CD4-positive, alpha-beta T cell treated with Interleukin-15 for 1 hour (primary cell): Measurements from ENCODE around the gene DNPH1.

Experiments
- DNase-seq: peaks from one replicate; pipeline ENCODE4 v3.0.0-alpha.2; 2020

DNPH1 gene

GRCh38 chr6:43263314-43264178 lies 34.3 kb upstream of the DNPH1 start:
- DNase-seq: peak; percentile 80

DNA sequence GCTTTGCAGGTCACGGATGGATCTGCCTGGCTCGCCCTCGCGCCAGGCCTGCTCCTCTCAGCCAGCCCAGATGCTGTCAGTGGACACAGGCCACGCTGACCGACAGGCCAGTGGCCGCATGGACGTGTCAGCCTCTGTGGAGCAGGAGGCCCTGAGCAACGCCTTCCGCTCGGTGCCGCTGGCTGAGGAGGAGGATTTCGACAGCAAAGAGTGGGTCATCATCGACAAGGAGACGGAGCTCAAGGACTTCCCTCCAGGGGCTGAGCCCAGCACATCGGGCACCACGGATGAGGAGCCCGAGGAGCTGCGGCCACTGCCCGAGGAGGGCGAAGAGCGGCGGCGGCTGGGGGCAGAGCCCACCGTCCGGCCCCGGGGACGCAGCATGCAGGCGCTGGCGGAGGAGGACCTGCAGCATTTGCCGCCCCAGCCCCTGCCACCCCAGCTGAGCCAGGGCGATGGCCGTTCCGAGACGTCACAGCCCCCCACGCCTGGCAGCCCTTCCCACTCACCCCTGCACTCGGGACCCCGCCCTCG lies 33.6 kb upstream of the DNPH1 start:
- DNase-seq: no peak

DNA sequence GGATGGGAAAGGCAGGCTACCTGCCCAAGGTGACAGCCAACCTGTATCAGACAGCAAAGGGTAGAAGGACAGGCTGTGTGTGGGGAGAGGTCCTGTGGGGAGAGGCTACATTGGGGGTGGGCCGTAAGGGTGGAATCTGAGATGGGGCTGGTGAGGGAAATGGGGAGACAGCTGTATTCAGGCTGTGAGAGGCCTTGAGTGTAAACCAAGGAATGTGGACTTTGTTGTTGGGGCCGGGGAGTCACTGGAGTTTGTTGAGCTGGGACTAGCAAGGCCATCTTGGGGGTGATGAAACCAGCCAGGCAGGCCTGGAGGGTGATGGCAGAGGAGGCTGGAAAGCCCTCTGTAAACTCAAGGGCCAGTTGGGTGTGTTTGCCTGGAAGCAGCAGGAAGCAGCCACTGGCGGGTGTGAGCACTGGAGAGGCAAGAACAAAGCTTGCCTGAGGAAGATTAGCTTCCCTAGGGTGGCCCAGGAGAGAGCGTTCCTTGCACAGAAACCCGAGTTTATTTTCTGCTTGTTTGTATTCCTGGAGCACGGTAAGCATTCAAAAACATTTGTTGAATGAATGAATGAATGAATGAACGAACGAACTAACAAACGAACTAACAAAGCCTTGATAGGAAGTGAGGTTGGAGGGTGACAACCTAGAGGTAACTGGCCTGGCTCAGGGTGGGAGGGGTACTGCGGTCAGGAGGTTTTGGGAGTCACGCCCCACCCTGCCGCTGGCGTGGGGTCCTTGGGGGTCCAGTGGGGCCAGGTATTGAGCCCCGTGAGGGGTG lies 32.9 kb upstream of the DNPH1 start:
- no peak for DNase-seq

DNA sequence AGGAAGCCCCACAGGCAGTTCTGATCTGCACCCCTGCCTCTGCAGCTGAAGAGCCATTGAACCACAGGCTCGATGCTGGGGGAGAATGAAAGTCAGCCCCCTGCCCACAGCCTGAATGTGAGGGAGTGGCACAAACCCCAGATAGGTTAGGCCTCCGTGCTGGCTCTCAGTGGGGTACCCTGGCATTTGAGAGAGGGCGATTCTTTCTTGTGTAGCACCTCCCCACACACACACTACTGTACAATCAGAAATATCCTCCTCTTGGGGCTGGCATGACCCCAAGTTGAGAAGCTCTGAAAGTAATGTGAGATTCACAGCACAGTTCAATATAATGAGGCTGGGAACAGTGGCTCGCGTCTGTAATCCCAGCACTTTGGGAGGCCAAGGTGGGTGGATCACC lies 31.9 kb upstream of the DNPH1 start:
- no peak for DNase-seq

DNA sequence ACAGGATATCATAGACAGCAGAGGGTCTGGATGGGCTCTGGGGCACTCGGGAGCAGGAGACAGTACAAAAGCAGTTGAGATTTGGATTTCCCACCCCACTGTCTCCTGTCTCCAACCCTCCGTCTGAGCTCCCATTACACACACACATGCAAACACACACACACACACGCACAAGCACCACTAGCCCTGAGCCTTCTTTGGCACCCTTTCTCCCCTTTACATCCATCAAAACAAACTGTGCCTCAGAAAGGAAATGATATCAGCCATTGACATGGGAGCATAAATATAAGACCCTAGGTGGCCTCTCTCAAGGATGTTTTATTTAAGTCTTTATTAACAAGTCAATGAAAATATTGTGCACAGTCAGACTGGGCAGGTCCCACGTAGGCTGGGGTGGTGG lies 31.5 kb upstream of the DNPH1 start:
- DNase-seq: no peak

GRCh38 chr6:43258807-43259686 lies 29.8 kb upstream of the DNPH1 start:
- no peak for DNase-seq

DNA sequence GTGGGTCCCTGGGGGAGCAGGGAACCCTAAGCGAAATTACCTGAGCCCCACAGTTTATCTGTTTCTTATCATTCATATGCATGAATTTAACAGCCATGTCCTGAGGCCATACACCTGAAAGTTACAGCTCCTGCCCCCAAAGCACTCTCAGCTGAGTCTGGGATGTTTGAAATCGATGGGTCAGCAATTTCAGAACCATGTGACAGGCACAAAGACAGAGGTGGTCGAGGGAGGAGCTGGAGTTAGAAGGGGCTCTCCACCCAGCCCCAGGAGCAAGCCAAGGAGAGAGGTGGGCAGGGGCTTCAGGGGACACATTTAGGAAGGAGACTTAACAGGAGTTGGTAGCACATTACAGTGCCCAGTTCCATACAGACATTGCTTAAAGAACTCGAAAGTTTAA lies 28.9 kb upstream of the DNPH1 start:
- no peak for DNase-seq

GRCh38 chr6:43257367-43258145 lies 28.3 kb upstream of the DNPH1 start:
- DNase-seq: no peak

GRCh38 chr6:43256670-43257366 lies 27.5 kb upstream of the DNPH1 start:
- no peak for DNase-seq

- no peak for DNase-seq
Measured at GRCh38 chr6:43255408-43256054, 26.2 kb upstream of the DNPH1 start.

DNA sequence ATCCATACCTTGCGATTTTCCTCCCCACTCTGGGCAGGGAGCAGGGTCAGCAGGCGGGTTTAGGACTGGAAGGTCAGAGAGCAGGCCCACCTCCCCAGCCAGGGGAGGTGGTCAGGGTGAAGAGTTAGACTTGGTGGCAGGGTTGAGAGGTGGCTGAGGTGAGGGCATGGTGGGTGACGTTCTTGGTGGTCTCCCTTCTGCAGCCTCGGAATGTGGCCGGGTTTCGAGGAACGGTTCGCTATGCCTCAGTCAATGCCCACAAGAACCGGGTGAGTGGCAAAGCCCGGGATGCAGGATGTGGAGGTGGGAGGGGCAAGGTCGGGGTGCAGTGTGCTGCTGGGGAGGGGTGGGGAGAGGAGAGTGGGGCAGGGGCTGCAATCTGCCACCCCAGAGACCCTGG lies 25.6 kb upstream of the DNPH1 start:
- DNase-seq: no peak

- DNase-seq: no peak
Measured at GRCh38 chr6:43254138-43254817, 25.0 kb upstream of the DNPH1 start.

GRCh38 chr6:43253401-43253800 lies 24.1 kb upstream of the DNPH1 start:
- no peak for DNase-seq

- no peak for DNase-seq
Measured at GRCh38 chr6:43250992-43251373, 21.7 kb upstream of the DNPH1 start.

- no peak for DNase-seq
Measured at GRCh38 chr6:43248791-43249190, 19.5 kb upstream of the DNPH1 start.

DNA sequence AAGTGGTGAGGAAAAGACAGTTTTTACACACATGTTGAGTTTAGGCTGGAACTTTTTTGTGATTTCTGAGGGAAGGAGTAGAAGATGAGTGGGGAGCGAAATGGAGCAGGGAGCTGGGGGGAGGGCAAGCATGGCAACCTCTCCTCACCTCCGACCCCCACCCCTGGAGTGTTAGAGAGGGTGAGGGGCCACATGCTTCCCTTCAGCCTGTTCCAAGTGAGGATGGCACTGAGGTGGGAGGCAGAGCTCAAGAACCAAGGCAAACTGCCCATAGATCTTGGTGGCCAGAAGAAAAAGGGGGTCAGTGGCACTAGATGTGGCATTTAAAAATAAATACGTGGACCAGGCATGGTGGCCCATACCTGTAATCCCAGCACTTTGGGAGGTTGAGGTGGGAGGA lies 18.8 kb upstream of the DNPH1 start:
- DNase-seq: no peak

- peak; percentile 81 for DNase-seq
Measured at GRCh38 chr6:43247114-43247999, 18.1 kb upstream of the DNPH1 start.

DNA sequence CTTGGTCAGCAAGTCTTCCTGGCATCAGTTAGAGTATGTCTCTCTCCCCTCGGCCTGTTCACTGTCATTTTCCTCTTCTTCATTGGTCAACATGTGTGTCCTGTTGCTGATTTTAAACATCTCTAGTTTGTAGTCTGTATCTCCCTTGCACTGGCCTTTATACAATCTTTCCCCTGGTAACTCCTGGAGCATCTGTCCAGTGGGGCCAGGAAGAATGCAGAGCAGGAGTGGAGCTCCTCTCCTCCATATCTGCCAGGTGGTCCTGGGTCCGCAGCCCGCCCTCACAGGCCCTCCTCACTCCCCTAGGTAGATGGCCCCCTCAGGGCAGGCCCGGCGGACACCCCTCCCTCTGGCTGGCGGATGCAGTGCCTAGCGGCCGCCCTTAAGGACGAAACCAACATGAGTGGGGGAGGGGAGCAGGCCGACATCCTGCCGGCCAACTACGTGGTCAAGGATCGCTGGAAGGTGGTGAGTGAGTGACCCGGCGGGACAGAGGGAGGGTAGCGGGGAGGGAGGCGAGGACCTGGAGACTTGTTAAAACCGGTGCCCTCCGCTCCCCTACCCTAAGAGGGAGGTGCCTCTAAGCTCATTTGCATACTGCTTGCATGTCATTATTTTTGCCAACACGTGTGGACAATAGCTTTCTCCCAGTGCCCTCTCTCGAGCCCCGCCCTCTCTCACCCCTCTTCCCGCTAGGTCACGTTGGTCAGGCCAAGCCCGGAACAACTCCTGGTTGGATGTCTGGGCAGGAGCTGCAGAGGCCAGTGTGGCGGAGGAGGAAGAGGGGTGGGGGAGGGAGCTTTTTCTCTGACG lies 17.2 kb upstream of the DNPH1 start:
- no peak for DNase-seq
